ENCODE results near the gene TIMP3.
"Not testable (repeated sequence)": the region's sequence is repeated elsewhere in the genome, so short reads cannot be mapped to it uniquely, and the experiment has no call there.

TIMP3 gene

GRCh38 chr22:32864596-32864995 is 63.1 kb downstream of the TIMP3 start:
- DNase-seq (ENCODE audit: low spot score) = no peak
- TF ChIP-seq CTCF (IDR thresholded peaks at IDR 0.05; ENCODE audit: extremely low read depth, missing control alignments) = no peak

- no peak for TF ChIP-seq CTCF (IDR thresholded peaks at IDR 0.05; ENCODE audit: extremely low read depth, missing control alignments)
- no peak for DNase-seq (ENCODE audit: low spot score)
Measured at GRCh38 chr22:32866953-32867352, 65.4 kb downstream of the TIMP3 start.

- no peak for TF ChIP-seq CTCF (IDR thresholded peaks at IDR 0.05; ENCODE audit: extremely low read depth, missing control alignments)
- no peak for DNase-seq (ENCODE audit: low spot score)
Measured at GRCh38 chr22:32868946-32869345, 67.4 kb downstream of the TIMP3 start.

DNA sequence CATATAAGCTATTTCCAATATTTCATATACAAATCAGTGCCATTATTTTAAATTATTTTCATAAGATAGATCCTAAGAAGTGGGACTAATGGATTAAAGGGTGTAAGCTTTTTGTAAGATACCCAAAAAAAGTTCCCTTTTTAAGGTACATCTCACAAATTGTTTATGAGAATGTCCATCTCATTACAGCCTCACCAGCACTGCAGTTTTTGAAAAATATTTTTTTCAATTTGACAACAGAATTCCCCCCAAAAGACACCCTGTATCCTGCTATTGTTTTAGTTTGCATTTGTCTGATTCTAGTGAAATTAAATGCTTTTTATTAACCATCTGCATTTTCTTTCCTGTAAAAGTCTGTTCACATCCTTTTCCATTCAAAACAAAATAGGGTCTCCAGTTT is 69.0 kb downstream of the TIMP3 start:
- no peak for DNase-seq (ENCODE audit: low spot score)
- TF ChIP-seq CTCF (IDR thresholded peaks at IDR 0.05; ENCODE audit: extremely low read depth, missing control alignments) = no peak

DNA sequence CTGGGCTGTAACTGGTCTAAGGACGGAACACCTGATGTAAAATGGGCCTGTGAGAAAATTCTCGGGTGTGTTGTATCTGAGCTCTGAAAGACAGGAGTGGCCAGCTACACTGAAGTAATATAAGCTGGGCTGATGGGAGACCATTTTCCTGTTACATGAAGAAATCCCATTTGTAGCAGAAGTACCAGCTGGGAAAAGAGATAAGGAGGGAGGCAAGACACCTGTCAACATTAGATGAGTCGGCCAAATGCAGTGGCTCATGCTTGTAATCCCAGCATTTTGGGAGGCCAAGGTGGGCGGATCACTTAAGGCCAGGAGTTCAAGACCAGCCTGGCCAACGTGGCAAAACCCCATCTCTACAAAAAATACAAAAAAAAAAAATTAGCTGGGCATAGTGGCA is 72.1 kb downstream of the TIMP3 start:
- DNase-seq (ENCODE audit: low spot score) = not testable (repeated sequence)

GRCh38 chr22:32874385-32874784 is 72.9 kb downstream of the TIMP3 start:
- no peak for DNase-seq (ENCODE audit: low spot score)
- TF ChIP-seq CTCF (IDR thresholded peaks at IDR 0.05; ENCODE audit: extremely low read depth, missing control alignments) = no peak

GRCh38 chr22:32874976-32875375 is 73.5 kb downstream of the TIMP3 start:
- no peak for TF ChIP-seq CTCF (IDR thresholded peaks at IDR 0.05; ENCODE audit: extremely low read depth, missing control alignments)
- no peak for DNase-seq (ENCODE audit: low spot score)

- no peak for TF ChIP-seq CTCF (IDR thresholded peaks at IDR 0.05; ENCODE audit: extremely low read depth, missing control alignments)
- no peak for DNase-seq (ENCODE audit: low spot score)
Measured at GRCh38 chr22:32876516-32876915, 75.0 kb downstream of the TIMP3 start.

Data from GM20000 (cell line).